ENCODE results near the gene GAL3ST1.
"Not testable (repeated sequence)": the region's sequence is repeated elsewhere in the genome, so short reads cannot be mapped to it uniquely, and the experiment has no call there.

The GAL3ST1 gene

DNA sequence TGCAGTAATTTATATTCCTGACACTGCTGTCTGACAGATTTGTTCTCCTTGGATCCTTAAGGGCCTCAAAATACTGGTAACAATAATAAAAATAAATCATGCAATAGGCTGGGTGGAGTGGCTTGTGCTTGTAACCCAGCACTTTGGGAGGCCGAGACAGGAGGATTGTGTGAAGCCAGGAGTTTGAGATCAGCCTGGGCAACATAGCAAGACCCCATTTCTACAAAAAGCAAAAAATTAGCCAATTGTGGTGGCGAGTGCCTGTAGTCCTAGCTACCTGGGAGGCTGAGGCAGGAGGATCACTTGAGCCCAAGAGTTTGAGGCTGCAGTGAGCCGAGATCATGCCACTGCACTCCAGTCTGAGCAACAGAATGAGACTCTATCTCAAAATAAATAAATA, 22.7 kb downstream of the GAL3ST1 start:
- not testable (repeated sequence) for H4K91ac ChIP-seq (ENCODE audit: low read depth, low read length); H2BK12ac ChIP-seq (ENCODE audit: low read length); H2AFZ ChIP-seq (ENCODE audit: insufficient read depth, low read length, poor library complexity); H3K9ac ChIP-seq (ENCODE audit: low read length); H3K23ac ChIP-seq (ENCODE audit: low read length); H3K36me3 ChIP-seq (ENCODE audit: control insufficient read depth in 1 of 2, insufficient read depth in 2 of 2, low read length in 2 of 2); H3K14ac ChIP-seq (ENCODE audit: low read length); H2BK5ac ChIP-seq (ENCODE audit: low read depth, low read length, poor library complexity); H3K9me3 ChIP-seq (ENCODE audit: insufficient read depth, low read depth, low read length); H4K12ac ChIP-seq (ENCODE audit: low read depth, low read length); H3K79me2 ChIP-seq (ENCODE audit: control insufficient read depth, insufficient read depth, low read length, poor library complexity); H3K27me3 ChIP-seq (ENCODE audit: insufficient read depth, low read length); H3K79me1 ChIP-seq (ENCODE audit: low read length); H3K18ac ChIP-seq (ENCODE audit: low read length); H3K4me3 ChIP-seq (ENCODE audit: low read depth, low read length); DNase-seq; H3K27ac ChIP-seq (ENCODE audit: low read depth, low read length); H3K4me2 ChIP-seq (ENCODE audit: low read length); H3K4me1 ChIP-seq (ENCODE audit: control insufficient read depth in 1 of 2, insufficient read depth in 2 of 2, low read length in 2 of 2); H4K8ac ChIP-seq (ENCODE audit: low read depth, low read length); H2AK5ac ChIP-seq (ENCODE audit: low read length); H3K4ac ChIP-seq (ENCODE audit: low read depth, low read length); H2BK120ac ChIP-seq (ENCODE audit: insufficient read depth, low read length, poor library complexity)
- no CpG with 5 or more reads among the region's 3 CpGs for WGBS (ENCODE audit: extremely low coverage, insufficient coverage, insufficient read length)

DNA sequence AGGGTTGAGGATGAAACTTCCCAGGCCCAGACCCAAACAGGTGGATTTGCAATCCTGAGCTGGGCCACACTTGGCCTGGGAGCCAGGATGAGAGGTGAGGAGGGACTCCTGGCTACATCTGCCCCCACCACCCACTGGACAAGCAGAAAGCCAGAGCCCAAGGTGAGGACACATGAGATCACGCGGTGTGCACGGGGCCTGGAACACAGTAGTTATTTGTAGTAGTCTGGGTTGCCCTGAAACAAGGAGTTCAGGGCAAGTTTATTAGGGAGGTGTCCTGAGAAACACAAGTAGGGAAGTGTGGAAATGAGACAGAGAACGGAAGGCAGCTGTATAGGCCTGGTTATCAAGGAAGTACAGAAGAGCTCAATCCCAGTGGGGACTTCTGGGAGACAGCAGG, 27.3 kb downstream of the GAL3ST1 start:
- DNase-seq = no peak
- Histone ChIP-seq H4K8ac (ENCODE audit: low read depth, low read length) (no peak overlapping the region), H3K27ac (ENCODE audit: low read depth, low read length) (no peak overlapping the region), H2BK120ac (ENCODE audit: insufficient read depth, low read length, poor library complexity) (no peak overlapping the region), H3K14ac (ENCODE audit: low read length) (no peak overlapping the region), H4K91ac (ENCODE audit: low read depth, low read length) (no peak overlapping the region), H3K23ac (ENCODE audit: low read length) (no peak overlapping the region), H4K12ac (ENCODE audit: low read depth, low read length) (no peak overlapping the region), H3K36me3 (ENCODE audit: control insufficient read depth in 1 of 2, insufficient read depth in 2 of 2, low read length in 2 of 2) (no peaks in the 10 kb centered on the region), H3K4me3 (ENCODE audit: low read depth, low read length) (no peak overlapping the region), H3K27me3 (ENCODE audit: insufficient read depth, low read length) (peaks cover 14% of the 10 kb centered on the region), H3K79me2 (ENCODE audit: control insufficient read depth, insufficient read depth, low read length, poor library complexity) (no peaks in the 10 kb centered on the region), H3K4me2 (ENCODE audit: low read length) (no peak overlapping the region), H2BK12ac (ENCODE audit: low read length) (no peak overlapping the region), H3K18ac (ENCODE audit: low read length) (no peak overlapping the region), H3K9me3 (ENCODE audit: insufficient read depth, low read depth, low read length) (peaks cover 3% of the 10 kb centered on the region), H2AK5ac (ENCODE audit: low read length) (no peak overlapping the region), H3K4me1 (ENCODE audit: control insufficient read depth in 1 of 2, insufficient read depth in 2 of 2, low read length in 2 of 2) (no peaks in the 10 kb centered on the region), H3K9ac (ENCODE audit: low read length) (no peak overlapping the region), H2BK5ac (ENCODE audit: low read depth, low read length, poor library complexity) (no peak overlapping the region), H3K4ac (ENCODE audit: low read depth, low read length) (no peak overlapping the region), H2AFZ (ENCODE audit: insufficient read depth, low read length, poor library complexity) (no peak overlapping the region), H3K79me1 (ENCODE audit: low read length) (no peaks in the 10 kb centered on the region)
- WGBS (ENCODE audit: extremely low coverage, insufficient coverage, insufficient read length) = no CpG with 5 or more reads among the region's 4 CpGs

DNA sequence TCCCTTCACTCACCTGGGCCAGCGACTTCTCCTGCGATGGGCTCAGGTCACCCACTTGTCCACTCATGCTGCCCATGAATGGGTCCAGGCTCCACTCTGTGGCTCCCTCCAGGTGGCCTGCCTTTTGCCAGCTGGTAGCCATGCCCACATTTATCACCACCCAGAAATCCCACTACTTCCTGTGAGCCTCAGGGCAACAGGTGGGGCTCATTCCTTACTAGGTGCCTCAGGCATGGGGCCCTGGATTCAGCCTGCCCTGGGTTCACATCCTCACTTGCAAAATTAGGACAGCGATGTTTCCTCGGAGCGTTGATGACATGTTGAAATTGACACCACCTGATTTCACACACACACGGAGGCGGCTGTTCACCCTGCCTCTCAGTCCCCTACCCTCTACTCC, 27.8 kb downstream of the GAL3ST1 start, which contains the start of gene SEC14L6:
SEC14L6 (minus strand) TSS at position 126 of the 400 bp plus-strand sequence; CDS start at position 67, 59 bp downstream.
- WGBS (ENCODE audit: extremely low coverage, insufficient coverage, insufficient read length) = no CpG with 5 or more reads among the region's 7 CpGs
- peak in 1 of 2 donors; percentile 29 for DNase-seq

DNA sequence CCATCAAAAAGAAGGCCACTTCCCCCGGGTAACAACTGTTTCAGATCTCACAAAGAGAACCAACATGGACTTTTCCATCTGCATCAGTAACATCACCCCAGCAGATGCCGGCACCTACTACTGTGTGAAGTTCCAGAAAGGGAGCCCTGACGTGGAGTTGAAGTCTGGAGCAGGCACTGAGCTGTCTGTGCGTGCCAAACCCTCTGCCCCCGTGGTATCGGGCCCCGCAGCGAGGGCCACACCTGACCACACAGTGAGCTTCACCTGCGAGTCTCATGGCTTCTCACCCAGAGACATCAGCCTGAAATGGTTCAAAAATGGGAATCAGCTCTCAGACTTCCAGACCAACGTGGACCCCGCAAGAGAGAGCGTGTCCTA, 31.7 kb downstream of the GAL3ST1 start:
- Histone ChIP-seq H3K9ac (ENCODE audit: low read length) (no peak overlapping the region), H3K4me2 (ENCODE audit: low read length) (peak overlapping the region; percentile 76), H3K23ac (ENCODE audit: low read length) (no peak overlapping the region), H4K12ac (ENCODE audit: low read depth, low read length) (no peak overlapping the region), H4K8ac (ENCODE audit: low read depth, low read length) (no peak overlapping the region), H2AFZ (ENCODE audit: insufficient read depth, low read length, poor library complexity) (no peak overlapping the region), H3K79me2 (ENCODE audit: control insufficient read depth, insufficient read depth, low read length, poor library complexity) (no peaks in the 10 kb centered on the region), H3K4me3 (ENCODE audit: low read depth, low read length) (no peak overlapping the region), H3K27me3 (ENCODE audit: insufficient read depth, low read length) (peaks cover 16% of the 10 kb centered on the region), H2BK12ac (ENCODE audit: low read length) (no peak overlapping the region), H3K79me1 (ENCODE audit: low read length) (no peaks in the 10 kb centered on the region), H3K4ac (ENCODE audit: low read depth, low read length) (no peak overlapping the region), H3K9me3 (ENCODE audit: insufficient read depth, low read depth, low read length) (peaks cover 7% of the 10 kb centered on the region), H3K4me1 (ENCODE audit: control insufficient read depth in 1 of 2, insufficient read depth in 2 of 2, low read length in 2 of 2) (no peaks in the 10 kb centered on the region), H3K27ac (ENCODE audit: low read depth, low read length) (no peak overlapping the region), H3K18ac (ENCODE audit: low read length) (no peak overlapping the region), H3K36me3 (ENCODE audit: control insufficient read depth in 1 of 2, insufficient read depth in 2 of 2, low read length in 2 of 2) (no peaks in the 10 kb centered on the region), H2BK5ac (ENCODE audit: low read depth, low read length, poor library complexity) (no peak overlapping the region), H4K91ac (ENCODE audit: low read depth, low read length) (no peak overlapping the region), H2AK5ac (ENCODE audit: low read length) (no peak overlapping the region), H3K14ac (ENCODE audit: low read length) (no peak overlapping the region), H2BK120ac (ENCODE audit: insufficient read depth, low read length, poor library complexity) (no peak overlapping the region)
- no CpG with 5 or more reads among the region's 12 CpGs for WGBS (ENCODE audit: extremely low coverage, insufficient coverage, insufficient read length)
- no peak for DNase-seq

More for the DNA sequence above, 27.8 kb downstream of the GAL3ST1 start, which contains the start of gene SEC14L6:
- H3K14ac ChIP-seq (ENCODE audit: low read length) = no peak within 1 kb of the TSS
- H2BK120ac ChIP-seq (ENCODE audit: insufficient read depth, low read length, poor library complexity) = no peak within 1 kb of the TSS
- no peak within 1 kb of the TSS for H2AFZ ChIP-seq (ENCODE audit: insufficient read depth, low read length, poor library complexity)
- H3K4me3 ChIP-seq (ENCODE audit: low read depth, low read length) = no peak within 1 kb of the TSS
- no peak within 1 kb of the TSS for H2BK12ac ChIP-seq (ENCODE audit: low read length)
- H3K18ac ChIP-seq (ENCODE audit: low read length) = no peak within 1 kb of the TSS
- H3K4me2 ChIP-seq (ENCODE audit: low read length) = no peak within 1 kb of the TSS
- no peak within 1 kb of the TSS for H4K8ac ChIP-seq (ENCODE audit: low read depth, low read length)
- no peak within 1 kb of the TSS for H3K9ac ChIP-seq (ENCODE audit: low read length)
- peaks cover 3% of the 10 kb centered on the region for H3K9me3 ChIP-seq (ENCODE audit: insufficient read depth, low read depth, low read length)
- peaks cover 16% of the 10 kb centered on the region for H3K27me3 ChIP-seq (ENCODE audit: insufficient read depth, low read length)
- H3K36me3 ChIP-seq (ENCODE audit: control insufficient read depth in 1 of 2, insufficient read depth in 2 of 2, low read length in 2 of 2) = no peaks in the 10 kb centered on the region
- no peak within 1 kb of the TSS for H3K27ac ChIP-seq (ENCODE audit: low read depth, low read length)
- H3K79me2 ChIP-seq (ENCODE audit: control insufficient read depth, insufficient read depth, low read length, poor library complexity) = no peaks in the 10 kb centered on the region
- H2AK5ac ChIP-seq (ENCODE audit: low read length) = no peak within 1 kb of the TSS
- no peak within 1 kb of the TSS for H3K23ac ChIP-seq (ENCODE audit: low read length)
- H3K79me1 ChIP-seq (ENCODE audit: low read length) = no peaks in the 10 kb centered on the region
- H3K4ac ChIP-seq (ENCODE audit: low read depth, low read length) = no peak within 1 kb of the TSS
- no peaks in the 10 kb centered on the region for H3K4me1 ChIP-seq (ENCODE audit: control insufficient read depth in 1 of 2, insufficient read depth in 2 of 2, low read length in 2 of 2)
- no peak within 1 kb of the TSS for H4K91ac ChIP-seq (ENCODE audit: low read depth, low read length)
- H4K12ac ChIP-seq (ENCODE audit: low read depth, low read length) = no peak within 1 kb of the TSS
- no peak within 1 kb of the TSS for H2BK5ac ChIP-seq (ENCODE audit: low read depth, low read length, poor library complexity)
